ENCODE results near the gene KCNK3.

- TF ChIP-seq, protein P1, sequence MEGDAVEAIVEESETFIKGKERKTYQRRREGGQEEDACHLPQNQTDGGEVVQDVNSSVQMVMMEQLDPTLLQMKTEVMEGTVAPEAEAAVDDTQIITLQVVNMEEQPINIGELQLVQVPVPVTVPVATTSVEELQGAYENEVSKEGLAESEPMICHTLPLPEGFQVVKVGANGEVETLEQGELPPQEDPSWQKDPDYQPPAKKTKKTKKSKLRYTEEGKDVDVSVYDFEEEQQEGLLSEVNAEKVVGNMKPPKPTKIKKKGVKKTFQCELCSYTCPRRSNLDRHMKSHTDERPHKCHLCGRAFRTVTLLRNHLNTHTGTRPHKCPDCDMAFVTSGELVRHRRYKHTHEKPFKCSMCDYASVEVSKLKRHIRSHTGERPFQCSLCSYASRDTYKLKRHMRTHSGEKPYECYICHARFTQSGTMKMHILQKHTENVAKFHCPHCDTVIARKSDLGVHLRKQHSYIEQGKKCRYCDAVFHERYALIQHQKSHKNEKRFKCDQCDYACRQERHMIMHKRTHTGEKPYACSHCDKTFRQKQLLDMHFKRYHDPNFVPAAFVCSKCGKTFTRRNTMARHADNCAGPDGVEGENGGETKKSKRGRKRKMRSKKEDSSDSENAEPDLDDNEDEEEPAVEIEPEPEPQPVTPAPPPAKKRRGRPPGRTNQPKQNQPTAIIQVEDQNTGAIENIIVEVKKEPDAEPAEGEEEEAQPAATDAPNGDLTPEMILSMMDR (IDR thresholded peaks at IDR 0.05), result no peak
- no peak for TF ChIP-seq POLR2A (IDR thresholded peaks at IDR 0.05)
These were observed 46.0 kb downstream of the KCNK3 start for GRCh38 chr2:26738481-26738880.
